GM21825 (cell line): Measurements from ENCODE around the gene CAND2.
A peak's percentile ranks its signal among the peaks of the same experiment; 100 is the strongest.
"Not testable (repeated sequence)": the region's sequence is repeated elsewhere in the genome, so short reads cannot be mapped to it uniquely, and the experiment has no call there.

ENCODE experiments used
- ATAC-seq: cut with Tn5 transposase; IDR thresholded peaks from one replicate; pipeline ENCODE4 v1.9.1; 2021; ENCODE audit warnings: mild to moderate bottlenecking, moderate library complexity; ENCODE audit not compliant: unreplicated experiment

CAND2 gene

GRCh38 chr3:12828751-12829150, 32.3 kb downstream of the CAND2 start:
- ATAC-seq: no peak

- no peak for ATAC-seq
These were observed 32.9 kb downstream of the CAND2 start for GRCh38 chr3:12829404-12829803.

GRCh38 chr3:12829886-12830784, 33.7 kb downstream of the CAND2 start:
- ATAC-seq: no peak

GRCh38 chr3:12830785-12831156, 34.3 kb downstream of the CAND2 start:
- ATAC-seq: no peak

GRCh38 chr3:12831301-12831866, 34.9 kb downstream of the CAND2 start:
- no peak for ATAC-seq

- no peak for ATAC-seq
These were observed 36.1 kb downstream of the CAND2 start for GRCh38 chr3:12832350-12833221.

GRCh38 chr3:12833222-12834161, 37.0 kb downstream of the CAND2 start:
- no peak for ATAC-seq

- ATAC-seq: no peak
These were observed 38.7 kb downstream of the CAND2 start for GRCh38 chr3:12835052-12835665.

GRCh38 chr3:12837295-12837986, 41.0 kb downstream of the CAND2 start:
- ATAC-seq: no peak

GRCh38 chr3:12838179-12838965, 41.9 kb downstream of the CAND2 start:
- no peak for ATAC-seq

GRCh38 chr3:12839156-12839946, 42.9 kb downstream of the CAND2 start:
- no peak for ATAC-seq

GRCh38 chr3:12840148-12840547, 43.7 kb downstream of the CAND2 start:
- not testable (repeated sequence) for ATAC-seq

GRCh38 chr3:12840591-12841148, 44.2 kb downstream of the CAND2 start:
- peak; percentile 29 for ATAC-seq

- ATAC-seq: peak; percentile 88
These were observed 44.9 kb downstream of the CAND2 start, which contains the start of gene RPL32 for GRCh38 chr3:12841149-12841969. Gene RPL32, minus strand, starts transcription at chr3:12841565. Its CDS starts 1,328 bp downstream, at chr3:12840237.

GRCh38 chr3:12841970-12842328, 45.5 kb downstream of the CAND2 start:
- ATAC-seq: no peak

GRCh38 chr3:12842469-12842868, 46.0 kb downstream of the CAND2 start:
- no peak for ATAC-seq

GRCh38 chr3:12845811-12846210, 49.3 kb downstream of the CAND2 start:
- no peak for ATAC-seq
